ENCODE data around the gene GALNT2.

The GALNT2 gene

GRCh38 chr1:230142608-230143210 is 75.7 kb downstream of the GALNT2 start:
- H3K9me3 ChIP-seq (ENCODE audit: control insufficient read depth, low read length), result no peaks in the 10 kb centered on the region
- H3K27ac ChIP-seq, result no peak overlapping the region
- no peaks in the 10 kb centered on the region for H3K36me3 ChIP-seq (ENCODE audit: control insufficient read depth, insufficient read depth, low read length)
- TF ChIP-seq, protein P1, sequence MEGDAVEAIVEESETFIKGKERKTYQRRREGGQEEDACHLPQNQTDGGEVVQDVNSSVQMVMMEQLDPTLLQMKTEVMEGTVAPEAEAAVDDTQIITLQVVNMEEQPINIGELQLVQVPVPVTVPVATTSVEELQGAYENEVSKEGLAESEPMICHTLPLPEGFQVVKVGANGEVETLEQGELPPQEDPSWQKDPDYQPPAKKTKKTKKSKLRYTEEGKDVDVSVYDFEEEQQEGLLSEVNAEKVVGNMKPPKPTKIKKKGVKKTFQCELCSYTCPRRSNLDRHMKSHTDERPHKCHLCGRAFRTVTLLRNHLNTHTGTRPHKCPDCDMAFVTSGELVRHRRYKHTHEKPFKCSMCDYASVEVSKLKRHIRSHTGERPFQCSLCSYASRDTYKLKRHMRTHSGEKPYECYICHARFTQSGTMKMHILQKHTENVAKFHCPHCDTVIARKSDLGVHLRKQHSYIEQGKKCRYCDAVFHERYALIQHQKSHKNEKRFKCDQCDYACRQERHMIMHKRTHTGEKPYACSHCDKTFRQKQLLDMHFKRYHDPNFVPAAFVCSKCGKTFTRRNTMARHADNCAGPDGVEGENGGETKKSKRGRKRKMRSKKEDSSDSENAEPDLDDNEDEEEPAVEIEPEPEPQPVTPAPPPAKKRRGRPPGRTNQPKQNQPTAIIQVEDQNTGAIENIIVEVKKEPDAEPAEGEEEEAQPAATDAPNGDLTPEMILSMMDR (IDR thresholded peaks at IDR 0.05), result no peak
- no peak overlapping the region for H3K9ac ChIP-seq
- H3K79me2 ChIP-seq, result peaks cover 12% of the 10 kb centered on the region
- H3K4me3 ChIP-seq (ENCODE audit: low read depth, low read length), result no peak overlapping the region
- H3K27me3 ChIP-seq (ENCODE audit: control insufficient read depth, insufficient read depth, low read length), result no peaks in the 10 kb centered on the region
- no peaks in the 10 kb centered on the region for H3K4me1 ChIP-seq
- no peak overlapping the region for H2AFZ ChIP-seq
- no peak overlapping the region for H3K4me2 ChIP-seq (ENCODE audit: low read length)

DNA sequence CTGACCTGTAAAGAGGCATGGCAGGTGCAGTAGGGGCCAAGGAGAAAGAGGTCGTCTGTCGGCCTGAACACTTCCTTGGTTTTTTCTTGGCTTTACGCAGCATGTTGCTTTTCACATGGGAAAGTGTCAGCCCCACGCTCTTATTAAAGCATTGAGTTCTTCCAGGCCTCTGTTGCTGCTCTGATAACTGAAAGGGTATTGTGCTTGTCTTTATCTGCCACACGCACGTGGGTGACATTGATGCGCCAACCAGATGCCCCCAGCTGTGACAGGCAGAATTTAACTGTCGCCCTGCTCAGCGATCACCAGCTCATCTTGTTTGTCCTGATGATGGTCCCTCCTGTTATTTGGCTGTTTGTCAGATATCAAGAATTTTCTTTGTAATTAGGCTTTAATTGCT is 76.5 kb downstream of the GALNT2 start:
- Histone ChIP-seq H3K79me2 (peaks cover 9% of the 10 kb centered on the region), H3K36me3 (ENCODE audit: control insufficient read depth, insufficient read depth, low read length) (no peaks in the 10 kb centered on the region), H3K9ac (no peak overlapping the region), H2AFZ (no peak overlapping the region), H3K4me1 (no peaks in the 10 kb centered on the region), H3K27me3 (ENCODE audit: control insufficient read depth, insufficient read depth, low read length) (no peaks in the 10 kb centered on the region), H3K4me3 (ENCODE audit: low read depth, low read length) (no peak overlapping the region), H3K4me2 (ENCODE audit: low read length) (no peak overlapping the region), H3K27ac (no peak overlapping the region), H3K9me3 (ENCODE audit: control insufficient read depth, low read length) (no peaks in the 10 kb centered on the region)
- TF ChIP-seq, protein P1 (IDR thresholded peaks at IDR 0.05), result no peak

- Histone ChIP-seq H2AFZ (no peak overlapping the region), H3K9me3 (ENCODE audit: control insufficient read depth, low read length) (no peaks in the 10 kb centered on the region), H3K27me3 (ENCODE audit: control insufficient read depth, insufficient read depth, low read length) (no peaks in the 10 kb centered on the region), H3K79me2 (peaks cover 9% of the 10 kb centered on the region), H3K9ac (no peak overlapping the region), H3K27ac (no peak overlapping the region), H3K4me3 (ENCODE audit: low read depth, low read length) (no peak overlapping the region), H3K4me2 (ENCODE audit: low read length) (no peak overlapping the region), H3K4me1 (no peaks in the 10 kb centered on the region), H3K36me3 (ENCODE audit: control insufficient read depth, insufficient read depth, low read length) (no peaks in the 10 kb centered on the region)
- TF ChIP-seq, protein P1 (IDR thresholded peaks at IDR 0.05), result no peak
These were observed 77.1 kb downstream of the GALNT2 start for GRCh38 chr1:230144010-230144614.

- Histone ChIP-seq H3K27ac (no peak overlapping the region), H3K27me3 (ENCODE audit: control insufficient read depth, insufficient read depth, low read length) (no peaks in the 10 kb centered on the region), H3K9me3 (ENCODE audit: control insufficient read depth, low read length) (no peaks in the 10 kb centered on the region), H3K9ac (no peak overlapping the region), H3K4me3 (ENCODE audit: low read depth, low read length) (no peak overlapping the region), H3K79me2 (peaks cover 8% of the 10 kb centered on the region), H3K36me3 (ENCODE audit: control insufficient read depth, insufficient read depth, low read length) (no peaks in the 10 kb centered on the region), H2AFZ (no peak overlapping the region), H3K4me1 (no peaks in the 10 kb centered on the region), H3K4me2 (ENCODE audit: low read length) (no peak overlapping the region)
- TF ChIP-seq, protein P1 (IDR thresholded peaks at IDR 0.05), result no peak
These were observed 77.9 kb downstream of the GALNT2 start for GRCh38 chr1:230144758-230145504.

Data from parathyroid adenoma (tissue), 2 donors.